Breast epithelium (tissue), 3 donors: ENCODE data around the gene SSH2.

Source experiments
- CTCF ChIP-seq, 3 donors: fragments of 450-650 bp; IDR thresholded peaks; one replicate each; pipeline ENCODE4 v1.5.1; 2016 to 2017; ENCODE audit warnings: antibody characterized with exemption in 3 of 3, mild to moderate bottlenecking in 3 of 3, moderate library complexity in 3 of 3
- POLR2AphosphoS5 ChIP-seq, 3 donors: sonication (generic); formaldehyde crosslinking; IDR thresholded peaks; one replicate each; pipeline ENCODE4 v1.6.1; 2017; ENCODE audit warnings: antibody characterized with exemption in 3 of 3

DNA sequence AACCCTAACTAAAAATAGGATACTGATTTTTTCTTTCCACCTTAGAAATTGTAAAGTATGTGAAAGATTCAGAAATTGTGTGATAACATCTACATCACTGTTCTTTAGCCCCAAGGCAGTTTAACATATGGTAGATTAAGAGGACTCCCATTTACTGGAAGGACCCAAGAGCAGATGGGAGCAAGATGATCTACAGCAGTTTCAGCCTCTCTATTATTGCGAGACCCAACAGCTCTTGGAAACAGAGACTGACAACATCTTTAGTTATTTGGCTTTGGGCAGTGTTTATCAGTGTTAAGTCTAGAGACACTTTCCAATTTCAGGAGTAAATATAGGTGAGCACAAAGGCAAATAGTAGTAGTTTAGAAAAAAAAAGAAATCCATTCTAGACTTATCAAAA lies 182.4 kb downstream of the SSH2 start:
- no peak for TF ChIP-seq CTCF (IDR thresholded peaks at IDR 0.05)
- TF ChIP-seq POLR2AphosphoS5 (IDR thresholded peaks at IDR 0.05), result no peak
